Natural killer cell treated with Interleukin-12 subunit alpha and Interleukin-12 subunit beta and Interleukin-15 and Interleukin-18, amount 100 ng/mL, for 72 hours (primary cell): Measurements from ENCODE around the gene FBXW8. TPM values are rescaled to one million over a fixed set of nuclear protein-coding genes. Genes with fewer than 3 reads are reported as not detected.

Experiments
- ATAC-seq, 2 donors: fragments of 150-1000 bp; cut with Tn5 transposase in 1 of 2; sonication (Bioruptor Pico), chemical (Tn5 transposase) in 1 of 2; 2 replicates each; pipeline ENCODE4 v1.10.0; 2021
- DNase-seq: peaks from one replicate; pipeline ENCODE4 v3.0.0; 2022; ENCODE audit warnings: low spot score
- H3K27ac Mint-ChIP-seq, 2 donors: 1 replicate in 1 of 2; 2 replicates in 1 of 2; pipeline ENCODE4 v1.8.0; 2022; ENCODE audit warnings: mixed read lengths in 2 of 2, mild to moderate bottlenecking in 1 of 2, moderate library complexity in 1 of 2
- H3K27me3 Mint-ChIP-seq, 2 donors: 1 replicate in 1 of 2; 2 replicates in 1 of 2; pipeline ENCODE4 v1.8.0; 2022; ENCODE audit warnings: mixed read lengths in 2 of 2
- H3K36me3 Mint-ChIP-seq: one replicate; pipeline ENCODE4 v1.8.0; 2022; ENCODE audit warnings: mixed read lengths
- H3K4me1 Mint-ChIP-seq, 2 donors: 1 replicate in 1 of 2; 2 replicates in 1 of 2; pipeline ENCODE4 v1.8.0; 2022; ENCODE audit warnings: low read depth in 2 of 2, mixed read lengths in 2 of 2, mild to moderate bottlenecking in 1 of 2
- H3K4me3 Mint-ChIP-seq: one replicate; pipeline ENCODE4 v1.8.0; 2022; ENCODE audit warnings: mixed read lengths
- H3K9me3 Mint-ChIP-seq: 2 replicates; pipeline ENCODE4 v1.8.0; 2022; ENCODE audit warnings: mixed read lengths
- total RNA-seq, 2 donors: library from RNA; stranded (reverse); gene quantifications; one replicate each; pipeline ENCODE4 v1.2.3, GENCODE V29; 2022

Gene FBXW8
- total RNA-seq, 2 donors from 2014 or later: 9.6 to 11.5 TPM

DNA sequence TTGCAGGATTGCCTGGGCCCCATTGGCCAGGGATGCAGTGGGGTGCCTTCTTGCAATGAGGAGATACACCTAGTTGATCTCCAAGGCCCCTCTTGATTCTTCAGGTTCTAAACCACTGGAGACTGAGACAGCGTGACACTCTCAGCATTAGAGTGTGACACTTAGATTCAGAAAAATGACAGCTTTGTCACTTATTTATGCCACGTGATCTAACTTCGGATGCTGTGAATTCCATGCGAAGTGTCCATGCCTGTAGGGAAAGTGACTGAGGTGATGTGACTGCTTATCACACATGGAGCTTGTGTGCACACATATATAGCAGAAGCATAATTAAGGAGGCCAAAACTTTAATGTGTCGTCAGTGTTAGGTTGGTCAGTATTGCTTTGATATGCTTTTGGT is 30.4 kb downstream of the FBXW8 start:
- peaks cover 11% of the 10 kb centered on the region for H3K36me3 Mint-ChIP-seq

DNA sequence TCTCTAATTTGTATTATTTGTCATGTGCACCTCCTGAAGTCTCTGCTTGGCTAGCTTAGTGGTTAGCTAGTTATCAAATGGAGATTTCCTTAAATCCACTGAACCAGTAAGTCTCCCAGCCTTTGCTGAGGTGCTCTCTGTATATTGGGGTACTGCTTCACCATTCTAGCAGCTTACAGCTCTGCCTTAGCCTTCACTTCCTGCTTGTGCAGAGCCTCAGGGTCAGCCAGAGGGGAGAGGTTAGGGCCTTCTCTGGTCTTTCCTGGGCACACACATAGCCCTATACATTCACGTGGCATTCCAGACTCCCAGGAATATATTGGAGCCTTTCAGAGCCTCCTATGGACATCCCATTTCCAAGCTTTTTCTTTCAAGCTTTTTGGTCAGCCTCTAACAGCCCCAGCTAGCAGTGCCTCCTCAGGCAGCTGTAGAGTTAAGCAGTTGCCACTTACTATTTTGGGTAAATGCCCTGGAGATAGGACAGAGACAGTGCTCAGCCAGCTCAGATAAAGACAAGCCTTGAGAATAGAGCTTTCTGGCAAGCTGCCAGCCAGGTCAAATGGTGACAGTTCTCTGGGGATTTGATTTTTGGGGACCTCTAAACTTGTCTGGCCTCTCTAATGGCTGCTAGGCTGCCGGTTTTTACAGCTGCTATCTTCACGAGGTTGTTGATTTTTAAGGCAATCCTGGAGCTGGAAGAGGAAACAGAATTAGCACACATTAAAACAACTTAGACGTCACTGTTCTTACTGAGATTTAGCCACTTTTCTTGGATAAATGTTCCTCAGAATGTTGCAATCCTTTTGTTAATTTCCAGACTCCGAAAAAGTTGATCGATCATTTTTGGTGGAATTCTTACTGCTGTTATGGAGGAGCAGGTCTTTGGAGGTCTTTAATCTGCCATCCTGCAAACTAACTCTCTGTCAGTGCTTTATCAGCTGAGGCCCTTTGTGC is 32.9 kb downstream of the FBXW8 start:
- ATAC-seq (no peak), DNase-seq (no peak)
- Mint-ChIP-seq H3K9me3 (peaks cover 3% of the 10 kb centered on the region), H3K27ac (no peak overlapping the region), H3K4me3 (no peak overlapping the region), H3K27me3 (no peaks in the 10 kb centered on the region), H3K36me3 (peaks cover 11% of the 10 kb centered on the region), H3K4me1 (peaks cover 0 to 8% of the 10 kb centered on the region in 2 donors)

More for the DNA sequence above, 30.4 kb downstream of the FBXW8 start:
- no peaks in the 10 kb centered on the region for H3K27me3 Mint-ChIP-seq
- no peak overlapping the region for H3K27ac Mint-ChIP-seq
- H3K9me3 Mint-ChIP-seq: peaks cover 3% of the 10 kb centered on the region
- no peak for DNase-seq
- H3K4me3 Mint-ChIP-seq: no peak overlapping the region
- peaks cover 10 to 22% of the 10 kb centered on the region in 2 donors for H3K4me1 Mint-ChIP-seq
- ATAC-seq: no peak

DNA sequence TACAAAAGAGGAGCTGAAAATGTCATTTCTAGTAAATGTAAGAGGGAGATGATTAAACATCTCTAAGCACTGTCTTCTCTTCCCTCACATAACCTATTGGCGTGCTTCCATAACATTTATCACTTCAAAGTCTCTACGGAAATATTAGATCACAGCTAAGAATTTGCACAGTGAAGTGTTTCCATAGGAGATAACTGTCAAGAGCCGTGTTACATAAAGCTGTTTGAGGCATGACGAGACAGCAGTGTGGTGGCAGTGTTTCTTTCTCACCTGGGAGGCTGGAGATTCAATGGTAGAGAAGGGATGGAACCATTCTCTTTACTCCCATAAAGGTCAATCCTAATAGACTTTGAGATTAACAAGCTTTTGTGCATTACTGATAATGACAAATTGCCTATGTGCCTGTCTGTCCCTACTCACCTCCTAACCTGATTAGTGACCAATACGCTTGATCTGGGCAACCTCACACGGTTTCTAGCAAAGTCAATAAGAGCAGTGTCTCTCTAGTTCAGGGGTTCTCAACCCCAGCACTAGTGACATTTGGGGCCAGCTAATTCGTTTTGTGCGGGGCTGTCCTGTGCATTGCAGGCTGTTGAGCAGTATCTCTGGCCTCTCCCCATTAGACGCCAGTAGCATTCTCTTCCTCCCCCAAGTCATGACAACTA is 35.3 kb downstream of the FBXW8 start:
- Mint-ChIP-seq H3K4me3 (no peak overlapping the region), H3K27me3 (no peaks in the 10 kb centered on the region), H3K27ac (no peak overlapping the region), H3K4me1 (peaks cover 0 to 5% of the 10 kb centered on the region in 2 donors), H3K9me3 (peaks cover 3% of the 10 kb centered on the region), H3K36me3 (peaks cover 16% of the 10 kb centered on the region)
- DNase-seq (no peak), ATAC-seq (no peak)

DNA sequence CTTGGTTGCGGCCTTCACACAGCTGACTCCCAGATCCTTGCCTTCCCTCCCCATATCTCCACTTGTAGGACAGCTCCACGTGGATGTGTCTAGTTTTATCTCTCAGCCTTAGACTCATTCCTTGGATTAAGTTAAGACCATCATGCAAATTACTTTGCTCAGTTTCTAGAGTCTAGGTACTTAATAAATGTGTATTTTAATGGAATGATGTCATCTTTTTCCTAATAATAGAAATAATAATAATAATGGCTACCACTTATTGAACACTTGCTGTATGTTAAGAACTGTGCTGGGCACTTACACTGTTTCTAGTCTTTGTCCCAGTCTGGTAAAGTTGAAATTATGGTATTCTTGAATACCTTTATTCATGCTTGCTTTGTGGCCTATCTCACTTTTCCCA is 37.5 kb downstream of the FBXW8 start:
- H3K4me3 Mint-ChIP-seq: no peak overlapping the region
- no peak overlapping the region for H3K27ac Mint-ChIP-seq
- H3K4me1 Mint-ChIP-seq: peaks cover 0 to 4% of the 10 kb centered on the region in 2 donors
- peaks cover under 1% of the 10 kb centered on the region for H3K9me3 Mint-ChIP-seq
- no peaks in the 10 kb centered on the region for H3K27me3 Mint-ChIP-seq
- H3K36me3 Mint-ChIP-seq: peaks cover 12% of the 10 kb centered on the region
- DNase-seq (no peak), ATAC-seq (no peak)

DNA sequence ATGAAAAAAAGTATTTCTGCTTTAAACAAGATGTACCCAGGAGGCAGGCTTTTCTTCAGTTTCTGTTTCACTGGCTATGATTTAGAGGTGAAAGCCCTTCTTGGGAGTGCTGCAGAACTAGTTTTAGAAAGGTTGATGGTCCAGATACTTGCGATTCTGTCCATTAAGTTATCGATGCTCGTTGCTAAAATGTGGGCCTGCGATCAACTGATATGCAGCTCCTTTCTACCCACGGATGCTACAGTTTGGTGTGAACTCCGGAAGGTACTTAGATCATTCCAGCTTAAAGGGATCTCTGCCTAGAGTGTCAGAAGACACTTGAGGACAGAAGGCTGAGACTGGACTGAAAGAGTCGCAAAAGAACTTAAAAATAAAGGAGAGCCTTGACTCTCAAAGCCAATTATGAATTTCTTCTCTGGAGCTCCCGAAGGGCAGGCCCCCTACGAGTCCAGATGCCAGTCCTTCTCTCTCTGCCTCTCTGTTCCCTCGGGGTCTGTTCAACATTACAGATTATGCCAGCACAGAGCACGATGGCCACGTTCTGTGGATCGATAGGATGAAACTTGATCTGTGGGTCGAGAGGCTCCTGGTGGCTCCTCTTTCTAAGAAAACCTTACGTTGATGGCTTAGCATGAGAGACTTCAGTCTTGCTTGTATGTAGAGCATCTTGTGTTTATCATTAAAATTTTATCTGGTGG is 40.0 kb downstream of the FBXW8 start:
- H3K27ac Mint-ChIP-seq: no peak overlapping the region
- ATAC-seq (no peak), DNase-seq (no peak)
- no peaks in the 10 kb centered on the region for H3K9me3 Mint-ChIP-seq
- H3K4me3 Mint-ChIP-seq: no peak overlapping the region
- H3K27me3 Mint-ChIP-seq: no peaks in the 10 kb centered on the region
- H3K36me3 Mint-ChIP-seq: peaks cover 5% of the 10 kb centered on the region
- H3K4me1 Mint-ChIP-seq: peaks cover 0 to 7% of the 10 kb centered on the region in 2 donors

DNA sequence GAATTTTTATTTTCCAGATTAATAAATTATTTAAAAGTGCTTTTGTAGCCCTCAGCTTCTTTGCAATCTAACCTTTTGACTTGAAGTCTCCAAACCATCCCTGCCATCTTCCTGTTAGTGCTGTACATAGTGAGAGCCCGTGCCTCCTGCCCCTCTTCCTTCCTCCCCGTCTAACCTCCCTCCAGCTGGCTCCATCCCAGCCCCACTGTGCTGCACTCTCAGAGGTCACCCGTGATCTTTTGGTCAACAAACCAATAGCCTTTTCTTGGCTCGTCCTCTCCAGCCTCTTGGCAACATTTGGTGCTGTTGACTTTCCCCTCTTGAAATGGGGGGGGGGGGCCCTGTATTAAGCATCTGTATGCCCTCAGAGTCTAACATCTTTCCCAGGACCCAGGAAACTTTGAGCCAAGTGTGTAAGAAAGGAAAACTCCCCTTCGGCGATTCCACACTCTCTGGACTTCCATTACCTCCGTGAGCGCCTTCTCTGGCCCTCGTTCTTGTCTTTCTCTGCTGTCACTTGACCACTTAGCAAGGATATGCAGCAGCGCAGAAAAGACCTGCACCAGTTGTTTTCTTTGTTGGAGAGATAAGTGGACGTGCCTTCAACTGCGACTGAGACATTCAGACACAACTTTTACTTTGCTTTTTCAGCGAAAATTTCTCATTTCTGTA is 44.1 kb downstream of the FBXW8 start:
- Mint-ChIP-seq H3K4me1 (peaks cover 4 to 11% of the 10 kb centered on the region in 2 donors), H3K27me3 (no peaks in the 10 kb centered on the region), H3K4me3 (no peak overlapping the region), H3K9me3 (no peaks in the 10 kb centered on the region), H3K36me3 (no peaks in the 10 kb centered on the region), H3K27ac (no peak overlapping the region)
- no peak for DNase-seq
- no peak for ATAC-seq

DNA sequence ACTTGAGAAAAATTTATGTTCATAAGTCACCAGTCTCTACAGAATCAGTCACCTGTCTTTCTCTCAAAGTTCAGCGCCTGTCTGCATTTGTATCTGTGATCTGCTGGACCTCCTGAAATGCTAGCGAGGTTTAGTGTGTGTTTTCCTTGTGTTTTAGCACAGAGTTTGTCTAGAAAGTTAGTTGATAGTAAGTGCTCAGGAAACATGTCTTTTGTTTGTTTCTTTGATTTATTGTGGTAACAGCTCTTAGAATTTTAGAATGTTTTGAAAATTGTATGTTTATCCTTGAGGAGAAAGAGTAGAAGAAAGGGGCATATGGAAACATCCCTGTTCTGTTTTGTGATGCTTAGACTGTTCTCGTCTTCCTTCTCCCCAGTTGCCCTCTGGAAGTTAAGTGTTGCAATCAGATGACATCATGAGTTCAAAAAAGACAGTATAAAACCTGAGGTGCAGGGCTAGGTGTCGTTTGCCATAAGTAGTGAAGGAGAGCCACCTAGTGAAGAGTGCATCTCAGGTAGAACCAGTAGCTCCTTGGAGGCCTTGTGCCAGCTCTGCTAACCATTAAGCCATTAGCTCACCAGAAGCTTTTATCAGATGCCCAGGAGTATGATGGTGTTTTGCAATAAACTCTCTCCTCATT is 44.8 kb downstream of the FBXW8 start:
- Mint-ChIP-seq H3K4me3 (no peak overlapping the region), H3K27ac (no peak overlapping the region), H3K9me3 (no peaks in the 10 kb centered on the region), H3K27me3 (no peaks in the 10 kb centered on the region), H3K4me1 (peaks cover 11 to 18% of the 10 kb centered on the region in 2 donors), H3K36me3 (no peaks in the 10 kb centered on the region)
- DNase-seq (no peak), ATAC-seq (no peak)

DNA sequence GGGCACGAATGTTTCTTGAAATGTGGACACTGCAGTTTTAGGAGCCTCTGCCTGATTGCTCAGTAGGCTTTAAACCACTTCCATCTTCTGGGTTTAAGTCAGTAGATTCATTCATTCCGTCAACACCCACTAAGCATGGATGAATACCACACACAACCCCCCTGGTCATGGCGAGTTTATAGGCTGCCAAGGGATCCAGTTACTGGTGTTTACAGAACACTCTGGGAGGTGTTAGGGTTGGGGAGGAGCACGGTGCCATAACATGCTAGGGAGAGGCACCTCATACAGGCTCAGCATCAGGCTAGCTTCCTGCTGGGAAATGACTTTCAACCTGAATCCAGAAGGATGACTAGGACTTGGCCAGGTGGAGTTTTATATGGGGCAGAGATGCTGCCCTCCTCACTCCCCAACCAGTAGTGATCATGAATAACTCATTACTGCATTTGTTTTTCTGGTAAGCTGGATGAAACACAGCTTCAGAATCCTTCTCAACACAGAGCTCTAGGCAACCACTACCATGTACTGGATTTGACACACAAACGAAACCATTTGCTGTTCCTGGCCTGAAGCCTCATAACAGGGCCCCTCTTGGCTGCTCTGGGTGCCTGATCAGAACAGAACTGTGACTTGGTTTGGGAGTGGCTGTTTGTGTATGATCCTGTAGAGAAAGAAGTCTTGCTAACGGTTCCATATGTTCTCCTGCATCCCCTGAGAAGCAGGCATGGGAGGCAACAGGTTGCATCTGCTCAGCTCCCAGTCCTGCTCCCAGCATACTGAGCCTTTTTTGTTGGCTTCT is 47.9 kb downstream of the FBXW8 start:
- H3K36me3 Mint-ChIP-seq: no peaks in the 10 kb centered on the region
- peak in 1 of 2 donors; percentile 45 for ATAC-seq
- H3K27ac Mint-ChIP-seq: no peak overlapping the region
- H3K27me3 Mint-ChIP-seq: no peaks in the 10 kb centered on the region
- H3K4me1 Mint-ChIP-seq: peaks cover 34 to 39% of the 10 kb centered on the region in 2 donors
- no peak overlapping the region for H3K4me3 Mint-ChIP-seq
- no peaks in the 10 kb centered on the region for H3K9me3 Mint-ChIP-seq
- no peak for DNase-seq

DNA sequence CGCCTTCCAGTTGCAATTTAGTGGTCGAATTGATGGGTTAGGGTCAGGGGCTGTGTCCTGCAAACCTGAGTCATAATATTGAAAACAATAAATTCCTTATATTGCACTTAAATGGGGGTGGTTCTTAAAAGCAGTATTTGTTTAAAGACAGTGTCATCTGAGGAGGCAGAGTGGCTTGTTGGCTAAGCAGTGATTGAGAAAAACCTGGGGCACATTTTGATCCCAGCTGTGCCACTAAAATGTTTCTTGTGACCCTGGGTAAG is 48.4 kb downstream of the FBXW8 start:
- Mint-ChIP-seq H3K9me3 (no peaks in the 10 kb centered on the region), H3K4me3 (no peak overlapping the region), H3K4me1 (peaks cover 34 to 39% of the 10 kb centered on the region in 2 donors), H3K27ac (no peak overlapping the region), H3K36me3 (no peaks in the 10 kb centered on the region), H3K27me3 (no peaks in the 10 kb centered on the region)
- DNase-seq (no peak), ATAC-seq (no peak)

DNA sequence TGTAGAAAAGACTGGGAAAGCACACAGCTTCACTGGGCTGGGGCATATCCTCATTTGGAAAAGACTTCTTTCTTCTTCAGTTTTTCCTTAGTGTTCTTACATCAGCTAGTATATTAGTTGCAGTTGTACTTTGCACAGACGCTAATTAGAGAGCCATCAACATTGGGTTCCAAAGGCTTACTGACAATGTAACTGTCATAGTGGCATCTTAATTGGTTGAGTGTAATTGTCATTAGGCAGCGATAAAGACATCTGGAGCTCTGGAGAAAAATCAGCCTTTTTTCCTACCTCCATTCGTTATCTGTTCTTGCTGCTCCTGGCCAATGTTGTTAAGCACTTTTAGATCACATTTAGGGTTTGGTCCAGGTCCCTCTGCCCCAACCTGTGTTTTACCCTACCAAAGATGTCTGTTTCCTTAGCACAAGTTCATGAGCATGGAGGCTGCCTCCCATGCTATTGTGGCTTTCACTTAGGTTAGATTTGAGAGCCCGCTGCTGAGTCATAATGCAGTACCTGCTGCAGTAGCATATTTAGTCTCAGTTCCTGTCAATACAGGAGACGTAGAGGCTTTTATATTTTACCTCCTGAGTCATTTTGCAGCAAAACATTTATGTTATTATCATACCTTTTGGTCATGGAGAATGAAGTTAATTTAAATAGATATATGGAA is 49.2 kb downstream of the FBXW8 start:
- H3K27ac Mint-ChIP-seq: peak overlapping the region in 1 of 2 donors; percentile 65

DNA sequence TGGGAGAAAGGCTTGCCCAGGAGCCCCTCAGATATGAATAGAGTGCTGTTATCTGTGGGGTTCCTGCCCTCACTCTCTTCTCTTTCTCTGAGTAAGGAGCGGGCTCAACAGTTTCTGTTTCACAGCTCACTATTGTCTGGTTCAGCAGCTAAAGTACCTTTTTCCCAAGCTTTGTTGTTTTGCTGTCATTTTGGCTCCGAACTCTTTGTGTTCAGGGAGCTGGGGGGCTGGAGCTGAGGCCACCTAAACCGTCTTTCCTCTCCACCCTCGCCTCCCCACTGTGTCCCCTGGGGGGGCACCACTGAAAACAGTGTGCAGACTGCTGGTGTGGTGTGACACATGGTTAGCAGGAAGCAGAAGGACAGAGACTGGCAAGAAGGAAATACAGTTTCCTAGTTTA is 51.4 kb downstream of the FBXW8 start:
- peak; percentile 70 to 74 for ATAC-seq
- H3K27me3 Mint-ChIP-seq: no peaks in the 10 kb centered on the region
- H3K4me3 Mint-ChIP-seq: peak overlapping the region; percentile 78
- H3K9me3 Mint-ChIP-seq: no peaks in the 10 kb centered on the region
- H3K36me3 Mint-ChIP-seq: no peaks in the 10 kb centered on the region
- no peak for DNase-seq
- peak overlapping the region; percentile 12 to 65 for H3K27ac Mint-ChIP-seq
- peaks cover 29 to 34% of the 10 kb centered on the region in 2 donors for H3K4me1 Mint-ChIP-seq

More for the DNA sequence above, 49.2 kb downstream of the FBXW8 start:
- no peaks in the 10 kb centered on the region for H3K36me3 Mint-ChIP-seq
- peak; percentile 75 to 87 for ATAC-seq
- no peak for DNase-seq
- no peaks in the 10 kb centered on the region for H3K9me3 Mint-ChIP-seq
- H3K4me1 Mint-ChIP-seq: peaks cover 34 to 36% of the 10 kb centered on the region in 2 donors
- peak overlapping the region; percentile 36 for H3K4me3 Mint-ChIP-seq
- no peaks in the 10 kb centered on the region for H3K27me3 Mint-ChIP-seq

DNA sequence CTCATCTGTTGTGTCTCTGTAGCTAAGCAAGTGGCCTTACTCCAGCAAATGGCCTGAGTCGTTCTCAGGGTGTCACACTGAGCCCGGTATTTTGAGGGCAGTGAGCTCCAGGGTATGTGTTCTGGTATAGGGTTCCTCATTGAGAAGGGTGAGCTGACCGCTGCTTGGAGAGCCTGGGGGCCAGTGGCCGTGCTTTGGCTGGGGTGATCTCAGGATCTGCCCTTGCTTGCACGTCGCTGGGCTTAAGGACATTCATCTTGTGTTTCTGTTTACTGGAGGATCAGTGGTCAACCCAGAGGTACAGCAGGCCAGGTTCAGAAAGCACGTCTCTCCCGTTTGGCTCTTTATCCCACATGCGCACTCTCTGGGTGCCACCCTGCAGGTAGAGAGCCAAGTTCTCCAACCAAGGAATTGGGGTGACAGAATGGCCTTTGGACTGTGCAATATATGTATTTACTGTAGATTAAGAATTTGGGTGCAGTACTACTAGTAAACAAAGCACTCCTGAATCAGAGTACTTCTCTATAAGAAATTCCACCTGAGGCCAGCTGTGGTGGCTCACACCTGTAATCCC is 52.1 kb downstream of the FBXW8 start:
- peak overlapping the region; percentile 78 for H3K4me3 Mint-ChIP-seq
- H3K36me3 Mint-ChIP-seq: no peaks in the 10 kb centered on the region
- H3K27ac Mint-ChIP-seq: peak overlapping the region; percentile 12 to 65
- DNase-seq: no peak
- H3K4me1 Mint-ChIP-seq: peaks cover 29 to 34% of the 10 kb centered on the region in 2 donors
- H3K27me3 Mint-ChIP-seq: no peaks in the 10 kb centered on the region
- ATAC-seq: no peak
- H3K9me3 Mint-ChIP-seq: no peaks in the 10 kb centered on the region
